ENCODE measurements around the gene CKS1B.

CKS1B gene

DNA sequence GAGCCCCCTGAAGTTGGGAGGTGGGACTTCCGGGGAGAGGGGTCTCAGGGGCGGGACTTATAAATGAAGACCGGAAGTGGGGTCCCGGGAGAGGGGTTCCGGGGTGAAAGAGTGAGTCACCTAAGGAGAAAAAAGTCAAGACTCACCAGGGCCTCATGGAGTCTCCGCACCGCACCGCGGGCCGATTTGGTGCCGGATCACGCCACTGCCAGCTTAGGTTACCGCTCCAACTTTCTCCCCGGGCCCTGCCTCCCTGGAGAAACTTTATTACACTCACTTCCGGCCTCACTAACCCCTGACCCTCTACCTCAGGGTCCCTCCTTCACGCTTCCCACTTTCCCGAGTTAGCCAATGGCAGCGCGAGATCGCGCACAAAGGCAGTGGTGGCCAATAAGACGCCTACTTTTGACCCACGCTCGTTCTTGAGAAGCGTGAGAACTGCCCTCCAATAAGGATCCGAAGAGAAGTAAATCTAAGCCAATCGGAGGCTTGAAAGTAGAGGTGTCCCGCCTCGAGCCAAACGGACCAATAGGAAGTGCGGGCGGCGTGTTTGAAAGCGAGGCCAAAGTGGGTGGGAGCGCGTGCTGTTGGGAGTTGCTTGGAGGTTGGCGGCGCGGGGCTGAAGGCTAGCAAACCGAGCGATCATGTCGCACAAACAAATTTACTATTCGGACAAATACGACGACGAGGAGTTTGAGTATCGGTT, at the start of gene CKS1B:
CKS1B (plus strand) TSS at position 580 of the 706 bp plus-strand sequence; CDS start at position 645, 65 bp downstream.
- DNase-seq: peak; percentile 99

DNA sequence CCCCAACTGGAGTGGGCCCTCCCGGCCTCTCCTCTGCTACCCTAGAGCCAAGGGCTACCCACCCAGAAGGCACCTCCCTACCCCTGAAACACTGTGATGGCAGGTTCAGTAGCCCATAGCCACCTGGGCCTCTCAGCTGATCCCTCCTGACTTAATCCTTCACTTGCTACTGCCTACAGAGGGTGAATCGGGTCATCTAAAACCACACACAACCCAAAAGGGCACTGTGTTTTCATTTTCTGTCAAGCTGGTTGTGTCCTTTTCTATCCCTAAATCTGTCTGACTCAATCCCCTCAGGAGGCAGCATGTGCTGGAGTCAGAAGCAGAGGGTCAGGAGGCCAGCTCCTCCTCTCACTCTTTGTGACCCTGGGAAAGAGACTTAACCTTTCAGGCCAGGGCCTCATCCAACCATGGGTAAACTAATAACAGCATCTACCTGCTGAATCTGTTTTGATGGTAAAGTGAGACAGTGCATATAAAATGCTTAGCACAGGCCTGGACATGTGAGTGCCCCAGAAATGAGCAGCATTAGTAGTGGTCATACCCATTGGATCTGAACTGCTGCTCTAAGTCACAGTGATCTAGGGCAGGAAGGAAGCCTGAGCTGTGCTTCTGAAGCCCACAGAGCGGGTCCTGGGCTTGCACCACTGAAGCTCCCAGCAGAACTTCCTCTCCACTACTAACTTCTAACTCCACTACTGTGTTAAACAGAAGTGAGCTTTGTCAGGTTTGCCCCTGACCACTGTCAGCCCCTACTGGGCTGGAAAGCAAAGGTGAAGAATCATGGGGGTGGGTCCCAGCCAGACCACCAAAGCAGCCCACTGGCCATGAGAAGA, 48.9 kb upstream of the CKS1B start:
- DNase-seq: no peak

DNA sequence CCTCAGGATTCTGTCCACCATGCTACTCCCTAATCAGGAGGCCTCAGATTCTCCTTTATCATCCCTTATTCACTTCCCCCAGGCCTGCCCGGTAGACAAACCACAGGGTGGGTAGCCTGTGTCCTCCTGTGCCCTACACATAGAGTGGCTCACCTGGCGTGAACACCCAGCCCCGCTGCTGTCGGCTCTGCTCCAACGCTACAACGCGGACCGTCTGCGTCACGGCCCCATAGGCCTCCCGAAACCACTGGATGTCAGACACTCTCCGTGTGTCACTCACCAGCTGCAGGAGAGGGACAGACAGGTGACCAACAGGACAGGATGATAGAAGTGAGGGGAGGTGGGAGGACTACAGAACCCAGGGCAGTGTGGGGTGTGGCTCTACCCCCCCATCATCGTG, 48.3 kb upstream of the CKS1B start:
- no peak for DNase-seq

DNA sequence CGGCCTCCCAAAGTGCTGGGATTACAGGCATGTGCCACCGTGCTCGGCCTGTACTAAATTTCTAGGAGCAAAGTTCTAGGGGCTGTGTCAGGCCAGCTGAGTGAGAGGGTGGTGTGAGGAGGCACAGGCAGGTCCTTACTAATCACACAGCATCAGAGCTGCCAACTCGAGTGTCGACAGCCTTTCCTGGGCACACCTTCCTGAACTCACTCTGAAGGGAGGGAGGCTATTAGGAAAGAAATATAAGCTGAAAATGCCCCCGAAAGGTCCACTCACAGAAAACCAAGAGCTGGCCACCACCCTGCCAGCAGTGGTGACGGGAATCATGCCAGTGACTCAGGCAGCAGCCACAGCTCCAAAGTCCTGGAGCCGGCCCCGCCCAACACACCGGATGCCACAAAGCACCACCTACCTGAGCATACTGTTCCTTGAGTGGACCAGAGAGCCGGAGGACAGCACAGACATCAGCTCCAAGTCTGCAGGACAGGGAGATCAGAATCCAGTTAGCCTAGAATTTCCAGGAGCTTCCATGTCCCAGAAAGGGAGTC, 42.5 kb upstream of the CKS1B start:
- no peak for DNase-seq

DNA sequence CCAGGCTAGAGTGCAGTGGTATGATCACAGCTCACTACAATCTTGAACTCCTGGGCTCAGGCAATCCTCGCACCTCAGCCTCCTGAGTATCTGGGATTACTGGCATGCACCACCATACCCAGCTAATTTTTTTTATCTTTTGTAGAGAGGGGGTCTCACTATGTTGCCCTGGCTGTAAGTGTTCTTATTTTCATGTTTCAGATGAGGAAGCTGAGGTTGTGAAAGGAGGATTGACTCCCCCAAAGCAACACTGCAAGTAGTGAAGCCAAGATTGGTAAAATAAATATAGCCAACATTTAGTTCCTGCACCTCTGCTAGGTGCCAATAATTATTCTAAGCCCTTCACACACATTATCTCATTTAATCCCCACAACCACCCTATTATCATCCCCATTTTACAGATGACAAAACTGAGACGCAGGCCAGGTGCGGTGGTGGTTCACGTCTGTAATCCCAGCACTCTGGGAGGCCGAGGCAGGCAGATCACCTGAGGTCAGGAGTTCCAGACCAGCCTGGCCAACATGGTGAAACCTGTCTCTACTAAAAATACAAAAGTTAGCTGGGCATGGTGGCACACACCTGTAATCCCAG, 40.0 kb upstream of the CKS1B start:
- DNase-seq: no peak

DNA sequence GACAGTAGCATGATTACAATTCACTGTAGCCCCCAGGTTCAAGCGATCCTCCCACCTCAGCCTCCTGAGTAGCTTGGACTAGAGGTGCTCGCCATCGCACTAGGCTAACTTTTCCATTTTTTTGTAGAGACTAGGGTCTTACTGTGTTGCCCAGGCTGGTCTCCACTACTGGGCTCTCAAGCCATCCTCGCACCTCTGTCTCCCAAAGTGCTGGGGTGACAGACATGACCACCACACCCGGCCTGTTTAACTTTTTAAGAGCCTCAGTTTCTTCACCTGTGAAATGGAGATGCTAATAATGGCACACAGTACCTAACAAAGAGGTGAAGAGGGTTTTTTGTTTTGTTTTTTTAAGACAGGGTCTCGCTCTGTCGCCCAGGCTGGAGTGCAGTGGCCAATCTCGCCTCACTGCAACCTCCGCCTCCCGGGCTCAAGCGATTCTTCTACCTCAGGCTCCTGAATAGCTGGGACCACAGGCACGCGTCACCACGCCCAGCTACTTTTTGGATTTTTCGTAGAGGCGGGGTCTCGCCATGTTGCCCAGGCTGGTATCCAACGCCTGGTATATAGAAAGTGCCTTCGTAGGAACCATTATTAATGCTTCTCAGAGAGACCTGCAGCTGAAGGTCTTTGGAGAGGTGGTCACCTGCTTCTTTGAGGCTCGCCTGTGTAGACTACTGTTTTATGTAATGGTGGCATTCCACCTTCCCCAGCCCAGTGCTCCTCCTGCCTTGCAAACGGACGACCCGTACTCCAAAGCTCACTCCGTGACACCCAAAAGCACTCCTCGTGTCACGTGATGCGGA, 38.5 kb upstream of the CKS1B start:
- DNase-seq: no peak

DNA sequence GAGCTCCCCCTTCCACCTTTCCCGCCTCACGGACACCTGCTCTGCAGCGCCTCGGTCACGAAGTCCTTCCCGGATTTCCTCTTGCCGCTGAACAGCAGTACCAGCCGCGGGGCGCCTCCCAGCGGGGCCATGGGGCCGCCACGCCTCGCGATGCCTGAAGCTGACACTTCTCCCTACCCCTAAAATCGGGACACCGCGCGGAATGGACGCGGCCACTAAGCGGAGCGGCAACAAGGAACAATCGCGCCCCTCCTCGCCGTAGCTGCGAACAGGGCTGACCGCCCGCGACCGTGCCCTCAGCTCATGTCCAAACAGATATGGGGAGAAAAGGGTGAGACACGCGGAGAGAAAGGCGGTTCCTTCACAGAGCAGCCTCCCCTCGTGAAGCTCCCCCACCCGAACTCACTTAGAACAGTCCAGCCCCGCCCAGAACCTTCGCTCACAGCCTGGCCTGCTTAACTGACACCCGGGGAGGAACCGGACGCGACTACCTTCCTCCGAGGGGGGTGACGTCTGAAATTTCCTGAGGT, 37.9 kb upstream of the CKS1B start, which contains the start of gene PMVK:
PMVK (minus strand) TSS at position 165 of the 530 bp plus-strand sequence; CDS start at position 131, 34 bp downstream.
- DNase-seq: peak; percentile 98

DNA sequence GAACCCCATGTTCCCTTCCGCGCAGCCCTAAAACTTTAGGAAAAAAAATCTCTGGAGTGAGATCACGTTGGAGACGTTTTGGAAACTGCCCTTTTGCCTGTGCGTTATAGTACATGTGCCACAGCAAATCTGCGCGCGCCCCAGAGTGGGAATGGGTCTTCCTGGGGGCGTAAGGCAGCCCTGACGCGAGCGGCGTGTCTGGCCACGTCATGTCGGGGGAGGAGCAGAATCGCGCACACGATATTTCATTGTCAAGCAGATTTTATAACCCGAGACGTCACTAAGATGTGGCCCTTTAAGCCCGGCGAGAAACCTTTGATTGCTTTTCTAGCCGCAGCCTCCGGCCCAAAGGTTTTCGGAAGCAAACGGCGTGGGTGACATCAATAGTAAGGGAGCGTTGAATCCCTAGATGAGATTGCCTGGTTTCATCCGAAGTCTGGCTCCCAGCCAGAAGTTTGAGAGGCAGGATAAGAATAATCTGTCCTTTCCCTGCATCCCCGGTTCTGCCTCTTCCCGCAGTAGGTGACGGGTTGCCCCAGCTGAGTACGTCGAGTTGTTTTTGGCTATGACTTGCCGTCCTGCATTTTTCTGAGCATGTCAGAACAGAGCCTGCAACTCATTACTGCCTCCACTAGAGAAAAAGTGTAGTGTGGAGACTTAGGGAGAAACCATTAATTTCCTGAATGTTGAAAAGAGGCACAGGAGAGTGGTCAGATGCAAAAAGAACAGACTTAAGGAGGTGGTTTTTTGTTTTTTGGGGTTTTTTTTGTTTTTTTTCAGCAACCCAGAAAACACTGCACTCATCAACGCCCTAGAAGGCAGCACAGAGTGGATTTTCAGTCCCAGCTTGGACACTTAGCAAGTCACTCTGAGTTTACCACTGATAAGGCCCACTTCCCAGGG, 37.1 kb upstream of the CKS1B start:
- DNase-seq: peak; percentile 87

DNA sequence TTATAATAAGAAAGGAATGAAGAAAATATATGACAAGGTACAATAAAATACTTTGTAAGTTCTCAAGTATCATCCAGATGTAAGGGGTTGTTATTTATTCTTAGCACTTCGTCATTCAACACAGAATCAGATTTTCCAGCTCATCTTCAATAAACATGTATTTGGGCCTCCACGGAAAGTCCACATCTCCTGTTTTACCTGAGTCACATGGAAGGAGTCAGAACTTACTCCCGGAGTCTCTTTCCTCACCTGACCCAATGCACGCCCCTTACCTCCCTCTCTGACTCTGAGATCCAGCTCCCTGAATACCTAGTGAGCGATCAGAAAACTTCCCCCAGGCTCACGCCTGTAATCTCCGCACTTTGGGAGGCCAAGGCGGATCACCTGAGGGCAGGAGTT, 36.5 kb upstream of the CKS1B start:
- DNase-seq: no peak

DNA sequence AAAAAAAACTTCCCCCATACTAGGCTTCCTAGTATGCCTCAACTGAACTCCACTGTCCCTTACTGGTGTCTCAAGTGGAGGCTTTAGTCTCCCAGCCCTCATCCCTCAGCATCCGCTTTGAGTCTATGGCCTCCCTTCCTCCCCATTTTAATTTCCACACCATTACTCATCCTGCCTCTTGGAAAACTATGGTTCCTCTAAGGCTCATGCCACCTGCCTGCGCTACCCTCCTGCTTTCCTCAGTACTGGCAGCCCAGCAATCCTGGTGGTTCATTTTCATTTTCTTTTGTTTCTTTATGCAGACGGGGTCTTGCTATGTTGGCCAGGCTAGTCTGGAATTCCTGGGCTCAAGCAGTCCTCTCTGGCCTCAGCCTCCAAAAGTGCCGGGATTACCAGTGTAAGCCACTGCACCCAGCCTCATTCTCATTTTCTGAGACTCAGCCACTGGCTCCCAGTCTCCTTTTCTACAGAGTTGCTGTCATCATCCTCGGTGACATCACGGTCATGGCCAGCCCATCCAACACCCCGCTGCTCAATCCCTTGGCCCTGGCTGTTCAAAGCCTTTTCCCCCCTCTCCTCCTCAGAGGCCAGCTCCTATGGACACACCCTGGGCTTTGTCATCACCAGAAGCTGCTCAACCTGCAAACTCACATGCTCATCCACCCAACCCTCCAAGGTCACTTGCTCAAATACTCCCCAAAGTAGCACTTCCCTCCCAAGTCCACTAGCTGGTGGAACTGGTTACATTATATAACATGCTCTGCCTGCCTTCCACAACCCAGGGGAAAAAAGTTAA, 35.7 kb upstream of the CKS1B start:
- DNase-seq: no peak

DNA sequence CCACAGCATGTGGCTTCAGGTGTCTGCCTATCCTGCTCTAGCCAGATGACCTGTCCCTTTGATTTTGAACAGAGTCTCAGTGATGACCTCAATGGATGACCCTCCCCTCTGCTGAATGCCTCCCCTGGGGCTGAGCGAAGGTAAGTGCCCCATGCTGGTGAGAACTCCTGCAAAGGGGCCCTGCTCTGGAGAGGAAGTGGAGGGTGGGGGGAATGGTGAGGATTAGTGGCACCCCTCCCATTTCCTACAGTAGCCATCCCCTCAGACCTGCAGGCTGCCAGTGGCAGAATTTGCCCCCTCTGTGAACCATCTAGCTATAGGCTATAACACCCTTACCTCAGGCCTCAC, 34.3 kb upstream of the CKS1B start:
- DNase-seq: no peak

DNA sequence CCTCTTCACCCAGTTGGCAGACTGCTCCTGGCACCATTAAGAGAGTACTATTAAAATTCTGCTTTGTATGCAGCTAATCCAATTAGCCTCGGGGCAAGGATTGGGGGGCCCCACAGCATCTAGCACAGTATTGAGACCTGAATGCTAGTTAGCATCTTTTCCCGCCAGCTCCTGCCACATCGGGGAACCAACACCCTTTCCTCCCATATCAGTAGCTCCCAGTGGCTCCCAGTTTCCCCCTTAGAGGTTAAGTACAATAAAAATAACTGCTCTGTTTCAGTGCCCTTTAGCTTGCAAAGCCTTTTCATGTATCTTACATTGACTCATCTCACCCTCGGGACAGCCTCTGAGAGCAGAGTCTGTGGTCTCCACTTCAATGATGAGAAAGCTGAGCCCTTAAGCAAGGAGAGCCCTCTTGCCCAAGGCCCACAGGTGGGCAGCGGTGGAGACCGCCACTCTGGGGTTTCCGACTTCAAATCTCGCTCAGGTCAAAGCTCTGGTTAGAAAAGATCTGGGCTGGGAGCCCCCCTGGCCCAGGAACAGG, 33.8 kb upstream of the CKS1B start:
- DNase-seq: no peak

DNA sequence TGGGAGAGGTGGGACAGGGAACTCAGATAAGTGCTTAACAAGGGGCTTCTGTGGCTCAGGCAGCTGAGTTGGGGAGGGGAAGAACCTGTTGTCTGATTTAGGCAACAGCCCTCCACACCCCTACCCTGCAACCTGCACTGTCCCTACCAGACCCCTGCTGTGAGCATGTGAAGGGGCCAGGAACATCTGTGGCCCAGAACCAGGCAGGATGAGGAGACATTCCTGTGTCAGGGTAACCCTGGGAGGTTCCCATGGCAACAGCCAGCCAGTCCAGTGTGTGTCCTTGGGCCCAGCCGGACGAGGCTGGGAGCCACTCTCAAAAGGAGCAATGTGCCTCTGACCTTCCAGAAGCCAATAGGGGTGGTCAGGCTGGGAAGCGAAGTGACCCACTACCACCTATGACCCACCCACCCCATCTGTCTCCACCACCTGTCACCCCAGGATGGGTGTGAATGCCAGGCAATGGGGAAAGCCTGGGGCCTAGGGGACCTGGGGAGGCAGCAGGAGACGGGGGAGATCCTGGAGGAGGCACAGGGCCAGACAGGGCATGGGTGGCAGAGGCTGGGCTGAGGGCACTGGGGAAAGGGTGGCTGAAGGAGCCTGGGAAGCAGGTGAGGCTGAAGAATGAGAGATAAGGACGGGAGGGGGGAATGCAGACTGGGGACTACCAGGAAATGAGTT, 33.0 kb upstream of the CKS1B start:
- DNase-seq: no peak

DNA sequence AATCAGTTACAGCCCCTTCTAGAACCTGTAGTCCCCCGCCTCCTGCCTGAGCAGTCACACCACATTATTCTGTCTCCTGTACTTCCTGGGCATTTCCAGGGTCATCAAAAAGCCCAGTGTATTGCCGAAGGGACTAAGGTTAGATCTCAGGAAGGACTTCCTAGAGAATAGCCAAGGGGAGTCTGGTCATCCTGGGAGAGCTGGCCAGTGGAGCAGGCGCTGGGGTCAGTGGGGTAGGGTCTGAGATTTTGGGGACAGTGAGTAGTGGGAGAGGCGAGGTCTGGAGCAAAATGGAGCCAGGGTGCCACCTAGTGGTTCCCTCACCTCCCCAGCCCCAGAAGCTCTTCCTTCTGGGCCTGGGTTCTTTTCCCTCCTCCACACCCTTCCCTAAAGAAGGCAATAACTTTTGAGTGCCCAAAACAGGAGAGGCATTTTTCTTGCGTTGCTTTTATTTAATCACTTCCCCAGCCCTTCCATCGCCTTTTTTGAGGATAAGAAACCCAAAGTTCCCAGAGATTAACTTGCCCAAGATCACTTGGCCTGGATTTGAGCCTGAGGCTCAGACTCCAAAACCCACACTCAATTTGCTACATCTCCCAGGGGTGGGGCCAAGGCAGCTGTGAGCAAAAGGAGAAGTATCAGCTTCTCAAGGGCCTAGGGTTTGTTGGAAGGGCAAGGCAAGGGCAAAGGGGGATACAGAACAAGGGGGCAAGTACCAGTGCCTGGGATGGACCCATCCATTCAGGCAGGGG, 30.7 kb upstream of the CKS1B start:
- peak; percentile 27 for DNase-seq

DNA sequence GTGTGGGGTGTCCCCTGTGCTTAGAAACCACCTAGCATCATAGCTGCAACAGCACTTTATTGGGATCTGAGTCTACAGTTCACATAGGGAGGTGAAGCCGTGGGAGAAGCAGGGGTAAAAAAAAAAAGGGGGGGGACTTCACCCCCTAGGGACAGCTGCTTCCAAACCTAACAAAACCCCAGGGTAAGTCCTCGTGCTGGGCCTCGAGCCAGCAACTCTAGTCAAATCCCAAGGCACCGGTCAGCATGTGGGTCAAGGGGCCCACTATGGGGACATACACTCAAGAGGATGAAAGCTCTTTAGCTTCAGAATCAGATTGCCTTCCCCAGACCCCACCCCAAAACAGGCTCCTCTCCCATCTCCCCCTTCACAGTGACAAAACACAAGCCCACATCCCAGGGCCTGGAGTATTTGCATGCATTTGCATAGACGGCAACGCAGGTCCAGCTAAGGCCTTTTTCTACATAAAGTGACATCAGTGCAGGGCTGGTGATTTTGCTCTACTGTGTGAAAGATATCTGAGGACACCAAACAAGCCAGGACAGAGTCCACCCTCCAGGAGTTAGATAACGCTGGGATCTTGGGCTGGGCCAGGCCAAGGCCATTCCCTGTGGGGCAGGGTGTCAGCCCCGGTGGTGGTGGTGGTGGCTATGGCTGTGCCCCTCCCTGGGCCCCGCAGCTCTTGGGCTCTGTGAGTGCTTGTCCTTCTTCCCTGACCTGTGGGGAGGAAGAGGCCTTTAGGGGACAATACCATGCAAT, 29.9 kb upstream of the CKS1B start:
- DNase-seq: no peak

DNA sequence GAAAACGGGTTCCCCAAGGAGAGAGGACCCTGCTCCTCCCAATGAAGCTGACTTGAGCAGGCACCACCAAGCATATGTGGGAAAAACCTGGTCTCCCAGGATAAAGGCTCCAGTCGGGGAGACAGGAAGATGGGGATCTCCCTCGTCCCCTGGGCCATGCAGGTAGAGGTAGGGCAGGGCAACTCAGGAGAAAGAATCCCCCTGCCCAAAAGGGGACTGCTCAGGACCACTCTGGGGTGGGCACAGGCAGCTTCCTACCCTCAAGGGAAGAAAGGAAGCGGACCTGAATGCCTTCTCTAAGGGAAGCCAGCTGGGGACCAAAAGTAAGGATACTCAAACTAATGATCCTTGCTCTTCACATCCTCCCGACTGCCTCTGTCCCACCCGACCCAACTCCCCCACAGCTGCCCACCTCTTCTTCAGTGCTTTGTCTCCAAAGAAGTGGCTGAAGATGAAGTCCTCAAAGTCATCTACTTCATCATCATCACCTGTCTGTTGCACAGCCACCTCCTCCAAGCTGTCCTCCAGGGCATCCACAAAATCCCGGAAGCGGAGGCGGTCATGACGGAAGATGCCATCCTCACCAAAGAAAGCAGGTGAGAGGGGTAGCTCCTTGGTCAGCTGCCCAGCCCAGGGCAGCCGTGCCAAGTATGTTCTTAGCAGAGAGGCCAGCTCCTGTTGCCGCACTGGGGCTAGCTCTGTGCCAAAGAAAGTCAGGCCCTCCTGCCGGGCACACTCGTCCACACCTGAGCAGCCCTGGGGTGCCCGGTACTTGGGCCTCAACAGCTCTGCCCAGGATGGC, 29.1 kb upstream of the CKS1B start:
- no peak for DNase-seq

All from COR-L47 (cell line).